Esophagus mucosa (tissue), 1 donor: ENCODE data around the gene CD46. TPM values are rescaled to one million over a fixed set of nuclear protein-coding genes. Genes with fewer than 3 reads are reported as not detected.
A peak's percentile ranks its signal among the peaks of the same experiment; 100 is the strongest.
"Not testable (repeated sequence)": the region's sequence is repeated elsewhere in the genome, so short reads cannot be mapped to it uniquely, and the experiment has no call there.

ENCODE experiments used
- ATAC-seq: fragments of 200-7000 bp; cut with Tn5 transposase; one replicate; pipeline ENCODE4 v1.9.1; 2020
- total RNA-seq: library from RNA; stranded (reverse); gene quantifications from one replicate; pipeline ENCODE4 v1.2.4, GENCODE V29; 2023
- donor health status: DM: yes; HTN: yes; CAD: no.

CD46 gene
- total RNA-seq, 1 donor from 2014 or later = 136 TPM

DNA sequence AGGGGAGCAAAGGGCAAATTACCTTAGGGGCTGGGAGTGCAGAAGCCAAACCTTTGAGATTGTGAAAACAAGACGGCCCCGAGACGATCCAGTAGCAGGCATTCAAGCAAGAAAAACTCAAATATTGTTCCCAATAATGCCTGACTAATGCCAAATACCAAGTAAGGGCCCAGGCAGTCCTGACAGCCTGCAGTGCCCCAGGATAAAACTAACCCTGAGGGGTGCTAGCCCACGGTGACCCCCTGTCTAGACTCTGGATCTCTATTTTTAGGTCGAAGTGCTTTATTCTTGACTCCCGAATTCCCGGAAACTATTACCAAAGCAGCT, 428 bp upstream of the CD46 start:
- not testable (repeated sequence) for ATAC-seq

GRCh38 chr1:207752456-207752998, 673 bp downstream of the CD46 start:
- peak; percentile 54 for ATAC-seq

DNA sequence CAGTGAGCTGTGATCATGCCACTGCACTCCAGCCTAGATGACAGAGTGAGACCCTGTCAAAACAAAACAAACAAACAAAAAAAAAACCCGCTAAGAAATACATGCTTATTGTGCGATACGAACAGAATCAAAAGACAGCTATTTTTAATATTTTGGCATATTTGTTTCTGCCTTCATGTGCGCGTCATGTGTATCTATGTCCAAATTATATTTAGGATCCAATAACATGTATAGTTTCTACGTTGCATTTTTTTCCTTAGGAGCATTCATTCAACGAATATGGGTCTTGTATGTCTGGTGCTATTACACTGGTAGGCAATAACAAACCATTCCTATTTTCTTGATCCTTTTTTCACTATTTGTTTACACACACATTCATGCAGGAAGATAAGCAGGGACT, 1.8 kb downstream of the CD46 start:
- no peak for ATAC-seq

DNA sequence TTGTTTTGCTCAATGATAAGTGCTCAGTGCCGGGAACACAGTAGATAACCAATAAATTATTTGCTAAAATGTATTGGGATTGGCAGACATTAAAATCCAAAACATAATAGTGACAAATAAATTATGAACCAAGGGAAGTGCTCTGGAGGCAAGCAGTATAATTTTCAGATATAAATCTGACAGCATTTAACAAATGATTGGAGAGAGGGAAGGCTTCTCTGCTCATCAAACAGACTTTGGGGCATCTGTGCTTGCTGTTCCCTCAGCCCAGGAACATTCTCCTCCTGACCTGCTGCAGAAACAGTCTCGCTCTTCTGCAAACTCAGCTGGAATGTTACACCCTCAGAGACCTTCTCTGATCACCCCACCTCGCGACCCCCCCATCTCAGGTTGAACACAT, 2.2 kb downstream of the CD46 start:
- ATAC-seq = no peak

GRCh38 chr1:207754974-207755700, 3.3 kb downstream of the CD46 start:
- ATAC-seq = no peak

DNA sequence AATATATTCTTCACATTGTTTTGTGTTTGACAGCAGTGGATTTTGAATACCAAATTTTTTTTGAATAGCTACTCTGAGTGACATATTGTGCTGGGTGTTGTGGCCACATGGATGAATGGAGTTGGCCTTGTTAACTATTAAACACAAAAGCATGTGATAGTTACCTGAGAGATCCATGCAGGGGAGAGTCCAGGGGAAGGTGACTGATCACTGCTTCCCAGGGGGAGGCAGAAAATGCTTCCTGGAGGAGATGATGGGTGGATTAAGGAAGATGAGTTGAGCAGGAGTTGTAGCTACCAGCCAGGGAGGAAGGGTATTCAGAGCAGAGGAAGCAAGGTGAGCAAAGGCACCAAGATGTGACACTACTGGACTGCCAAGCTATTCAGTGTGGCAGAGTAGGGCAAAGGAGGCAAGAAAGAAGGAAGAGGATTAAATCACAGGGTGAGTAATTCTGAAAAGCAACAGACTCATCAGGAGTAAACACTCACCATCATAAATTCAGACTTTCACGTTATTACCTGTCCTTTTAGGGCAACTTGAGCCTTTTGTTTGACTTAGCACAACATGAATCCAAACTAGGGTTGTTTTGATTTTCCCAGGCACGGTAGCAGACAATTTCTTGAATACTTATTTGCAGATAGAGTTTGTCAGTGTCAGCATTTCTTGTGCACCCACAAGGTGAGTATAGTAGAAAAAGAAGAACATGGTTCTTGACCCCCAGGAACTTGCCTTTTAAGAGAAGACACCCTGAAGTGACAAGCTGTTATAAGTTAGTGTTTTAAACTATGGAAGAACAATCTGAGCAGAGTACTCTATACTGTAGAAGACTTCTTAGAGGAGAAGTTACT, 4.2 kb downstream of the CD46 start:
- ATAC-seq = peak; percentile 42

DNA sequence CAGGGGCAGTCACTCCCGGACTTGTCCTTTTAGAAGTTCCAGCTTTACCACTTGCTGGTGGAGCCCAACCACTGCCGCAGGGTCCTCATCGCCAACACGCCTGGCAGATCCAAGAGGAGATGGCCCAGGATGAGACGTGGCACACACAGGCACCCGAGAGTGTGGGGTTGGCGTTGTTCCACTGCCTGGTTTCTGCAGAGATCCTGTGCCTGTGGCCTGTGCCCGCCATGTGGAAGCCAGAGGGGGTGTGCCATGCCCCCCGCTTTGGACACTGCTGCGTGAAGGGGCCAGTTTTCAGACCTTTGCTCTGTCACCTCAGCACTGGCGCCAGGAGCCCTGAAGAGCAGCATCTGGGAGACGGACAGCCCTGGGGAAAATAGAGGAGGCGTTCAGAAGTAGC, 10.8 kb downstream of the CD46 start:
- no peak for ATAC-seq

GRCh38 chr1:207763091-207763490, 11.2 kb downstream of the CD46 start:
- ATAC-seq = peak; percentile 48

GRCh38 chr1:207763972-207764371, 12.1 kb downstream of the CD46 start:
- no peak for ATAC-seq

- no peak for ATAC-seq
Observed at GRCh38 chr1:207766569-207766968, 14.7 kb downstream of the CD46 start.

DNA sequence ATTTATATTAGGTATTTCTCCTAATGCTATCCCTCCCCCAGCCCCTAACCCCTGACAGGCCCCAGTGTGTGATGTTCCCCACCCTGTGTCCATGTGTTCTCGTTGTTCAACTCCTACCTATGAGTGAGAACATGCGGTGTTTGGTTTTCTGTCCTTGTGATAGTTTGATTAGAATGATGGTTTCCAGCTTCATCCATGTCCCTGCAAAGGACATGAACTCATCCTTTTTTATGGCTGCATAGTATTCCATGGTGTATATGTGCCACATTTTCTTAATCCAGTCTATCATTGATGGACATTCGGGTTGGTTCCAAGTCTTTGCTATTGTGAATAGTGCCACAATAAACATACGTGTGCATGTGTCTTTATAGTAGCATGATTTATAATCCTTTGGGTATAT, 18.7 kb downstream of the CD46 start:
- not testable (repeated sequence) for ATAC-seq

GRCh38 chr1:207776045-207776444, 24.2 kb downstream of the CD46 start:
- ATAC-seq = not testable (repeated sequence)

DNA sequence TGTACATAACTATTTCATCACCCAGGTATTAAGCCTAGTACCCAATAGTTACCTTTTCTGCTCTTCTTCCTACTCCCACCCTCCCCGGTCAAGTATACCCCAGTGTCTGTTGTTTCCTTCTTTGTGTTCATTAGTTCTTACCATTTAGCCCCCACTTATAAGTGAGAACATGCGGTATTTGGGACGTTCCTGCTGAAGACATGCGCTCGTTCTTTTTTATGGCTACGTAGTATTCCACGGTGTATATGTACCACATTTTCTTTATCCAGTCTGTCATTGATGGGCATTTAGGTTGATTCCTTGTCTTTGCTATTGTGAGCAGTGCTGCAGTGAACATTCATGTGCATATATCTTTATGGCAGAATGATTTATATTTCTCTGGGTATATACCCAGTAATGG, 25.6 kb downstream of the CD46 start:
- ATAC-seq = not testable (repeated sequence)

DNA sequence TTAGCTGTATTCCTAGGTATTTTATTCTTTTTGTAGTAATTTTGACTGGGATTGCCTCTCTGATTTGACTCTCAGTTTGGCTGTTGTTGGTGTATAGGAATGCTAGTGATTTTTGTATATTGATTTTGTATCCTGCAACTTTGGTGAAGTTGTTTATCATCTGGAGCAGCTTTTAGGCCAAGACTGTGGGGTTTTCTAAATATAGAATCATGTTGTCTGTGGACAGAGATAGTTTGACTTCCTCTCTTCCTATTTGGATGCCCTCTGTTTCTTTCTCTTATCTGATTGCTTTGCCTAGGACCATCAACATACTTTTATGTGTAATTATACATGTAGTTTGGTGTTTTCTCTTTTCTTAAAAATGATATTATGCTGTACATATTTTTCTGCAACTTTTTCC, 27.2 kb downstream of the CD46 start:
- no peak for ATAC-seq

DNA sequence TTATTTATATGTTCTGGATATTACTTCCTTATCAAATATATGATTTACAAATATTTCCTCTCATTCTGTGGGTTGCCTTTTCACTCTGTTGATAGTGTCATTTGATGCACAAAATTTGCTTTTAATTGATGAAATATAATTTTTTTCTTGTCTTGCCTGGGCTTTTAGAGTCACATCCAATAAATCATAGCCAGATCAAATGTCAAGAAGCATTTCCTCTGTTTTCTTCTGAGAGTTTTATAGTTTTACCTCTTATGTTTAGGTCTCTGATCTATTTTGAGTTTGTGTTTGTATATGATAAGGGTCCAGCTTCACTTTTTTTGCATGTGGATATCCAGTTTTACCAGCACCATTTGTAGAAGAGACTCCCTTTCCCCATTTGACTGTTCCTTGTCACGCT, 29.5 kb downstream of the CD46 start:
- ATAC-seq = no peak

DNA sequence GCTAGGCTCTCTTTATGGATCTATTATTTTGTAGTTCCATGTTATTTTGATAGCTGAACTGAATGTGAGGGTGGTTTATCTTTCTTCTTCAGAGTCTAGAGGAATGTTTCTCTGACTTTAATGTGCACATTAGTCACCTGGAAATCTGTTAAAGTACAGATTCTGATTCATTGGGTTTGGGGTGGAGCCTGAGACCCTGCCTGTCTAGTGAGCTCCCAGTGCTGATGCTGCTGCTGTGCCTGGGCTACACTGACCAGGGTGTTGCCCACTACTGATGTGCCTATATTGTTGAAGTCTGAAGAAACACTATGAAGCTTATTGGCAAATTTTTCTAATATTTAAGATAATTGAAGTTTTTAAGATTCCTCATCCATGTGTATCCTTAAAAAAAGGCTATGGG, 35.9 kb downstream of the CD46 start:
- ATAC-seq = no peak

GRCh38 chr1:207789386-207789785, 37.5 kb downstream of the CD46 start:
- no peak for ATAC-seq

DNA sequence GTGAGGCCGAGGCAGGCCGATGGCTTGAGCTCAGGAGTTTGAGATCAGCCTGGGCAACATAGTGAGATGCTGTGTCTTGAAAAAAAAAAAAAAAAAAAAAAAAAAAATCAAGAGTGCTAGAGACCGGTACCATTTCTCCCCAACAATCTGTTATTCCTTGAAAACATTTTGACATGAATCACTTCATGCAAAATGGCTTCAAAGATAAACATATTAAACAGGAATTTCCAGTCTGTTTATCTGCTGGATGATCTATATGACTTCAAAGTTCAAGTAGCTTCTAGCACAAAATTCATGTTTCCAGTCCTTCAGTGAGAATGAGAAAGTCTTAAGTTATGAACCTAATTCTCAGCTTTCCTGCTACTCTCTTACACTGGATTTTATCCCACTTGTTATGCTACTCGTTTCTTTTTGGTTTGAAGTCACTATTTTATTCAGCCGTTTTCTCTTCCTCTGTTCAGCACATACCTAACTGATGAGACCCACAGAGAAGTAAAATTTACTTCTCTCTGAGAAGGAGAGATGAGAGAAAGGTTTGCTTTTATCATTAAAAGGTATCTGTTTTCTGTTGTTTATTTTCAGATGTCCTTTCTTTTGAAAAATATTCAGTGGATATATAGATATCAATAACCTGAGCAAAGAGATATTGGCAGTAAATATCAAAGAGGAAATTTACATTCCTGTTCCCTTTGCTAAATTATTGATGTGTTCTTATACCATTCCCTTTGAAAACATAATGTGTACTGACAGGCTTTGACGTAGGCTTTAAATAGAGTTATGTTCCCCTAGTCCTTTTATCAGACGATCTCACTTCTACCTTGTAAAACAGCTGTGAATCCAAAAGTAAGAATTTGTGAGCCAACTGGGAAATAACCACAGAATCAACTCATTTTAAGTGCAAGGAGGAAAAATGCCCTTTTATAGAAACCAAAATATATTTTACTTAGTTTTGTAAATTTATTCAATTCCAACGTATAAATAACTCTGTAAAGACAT, 38.2 kb downstream of the CD46 start:
- no peak for ATAC-seq

- no peak for ATAC-seq
Observed at GRCh38 chr1:207791290-207791689, 39.4 kb downstream of the CD46 start.

GRCh38 chr1:207793327-207793726, 41.5 kb downstream of the CD46 start:
- no peak for ATAC-seq

DNA sequence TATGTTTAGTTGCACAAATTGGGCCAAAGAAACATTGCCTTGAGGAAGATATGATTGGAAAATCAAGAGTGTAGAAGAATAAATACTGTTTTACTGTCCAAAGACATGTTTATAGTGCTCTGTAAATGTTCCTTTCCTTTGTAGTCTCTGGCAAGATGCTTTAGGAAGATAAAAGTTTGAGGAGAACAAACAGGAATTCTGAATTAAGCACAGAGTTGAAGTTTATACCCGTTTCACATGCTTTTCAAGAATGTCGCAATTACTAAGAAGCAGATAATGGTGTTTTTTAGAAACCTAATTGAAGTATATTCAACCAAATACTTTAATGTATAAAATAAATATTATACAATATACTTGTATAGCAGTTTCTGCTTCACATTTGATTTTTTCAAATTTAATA, 43.0 kb downstream of the CD46 start:
- no peak for ATAC-seq

GRCh38 chr1:207797229-207797973, 45.5 kb downstream of the CD46 start:
- peak; percentile 89 for ATAC-seq
